ENCODE results near the gene PTPRT.

GRCh38 chr20:42652266-42652665 lies 537.4 kb downstream of the PTPRT start:
- TF ChIP-seq, protein P1, sequence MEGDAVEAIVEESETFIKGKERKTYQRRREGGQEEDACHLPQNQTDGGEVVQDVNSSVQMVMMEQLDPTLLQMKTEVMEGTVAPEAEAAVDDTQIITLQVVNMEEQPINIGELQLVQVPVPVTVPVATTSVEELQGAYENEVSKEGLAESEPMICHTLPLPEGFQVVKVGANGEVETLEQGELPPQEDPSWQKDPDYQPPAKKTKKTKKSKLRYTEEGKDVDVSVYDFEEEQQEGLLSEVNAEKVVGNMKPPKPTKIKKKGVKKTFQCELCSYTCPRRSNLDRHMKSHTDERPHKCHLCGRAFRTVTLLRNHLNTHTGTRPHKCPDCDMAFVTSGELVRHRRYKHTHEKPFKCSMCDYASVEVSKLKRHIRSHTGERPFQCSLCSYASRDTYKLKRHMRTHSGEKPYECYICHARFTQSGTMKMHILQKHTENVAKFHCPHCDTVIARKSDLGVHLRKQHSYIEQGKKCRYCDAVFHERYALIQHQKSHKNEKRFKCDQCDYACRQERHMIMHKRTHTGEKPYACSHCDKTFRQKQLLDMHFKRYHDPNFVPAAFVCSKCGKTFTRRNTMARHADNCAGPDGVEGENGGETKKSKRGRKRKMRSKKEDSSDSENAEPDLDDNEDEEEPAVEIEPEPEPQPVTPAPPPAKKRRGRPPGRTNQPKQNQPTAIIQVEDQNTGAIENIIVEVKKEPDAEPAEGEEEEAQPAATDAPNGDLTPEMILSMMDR (IDR thresholded peaks at IDR 0.05; ENCODE audit: low read length), result no peak
- TF ChIP-seq EZH2phosphoT487 (IDR thresholded peaks at IDR 0.05; ENCODE audit: low read length) (no peak), EZH2 (optimal IDR thresholded peaks at IDR 0.05; ENCODE audit: low read depth, low read length) (no peak)

Measured in MM.1S (cell line).